ENCODE data around the gene LRRC75B. TPM values are rescaled to one million over a fixed set of nuclear protein-coding genes. Genes with fewer than 3 reads are reported as not detected.
A peak's percentile ranks its signal among the peaks of the same experiment; 100 is the strongest.

The LRRC75B gene
- total and polyA plus RNA-seq, 2 of the 13 experiments (the other 11 are each of a cell fraction or from before 2014, with no cell fraction given) = 11.8 to 34.8 TPM

DNA sequence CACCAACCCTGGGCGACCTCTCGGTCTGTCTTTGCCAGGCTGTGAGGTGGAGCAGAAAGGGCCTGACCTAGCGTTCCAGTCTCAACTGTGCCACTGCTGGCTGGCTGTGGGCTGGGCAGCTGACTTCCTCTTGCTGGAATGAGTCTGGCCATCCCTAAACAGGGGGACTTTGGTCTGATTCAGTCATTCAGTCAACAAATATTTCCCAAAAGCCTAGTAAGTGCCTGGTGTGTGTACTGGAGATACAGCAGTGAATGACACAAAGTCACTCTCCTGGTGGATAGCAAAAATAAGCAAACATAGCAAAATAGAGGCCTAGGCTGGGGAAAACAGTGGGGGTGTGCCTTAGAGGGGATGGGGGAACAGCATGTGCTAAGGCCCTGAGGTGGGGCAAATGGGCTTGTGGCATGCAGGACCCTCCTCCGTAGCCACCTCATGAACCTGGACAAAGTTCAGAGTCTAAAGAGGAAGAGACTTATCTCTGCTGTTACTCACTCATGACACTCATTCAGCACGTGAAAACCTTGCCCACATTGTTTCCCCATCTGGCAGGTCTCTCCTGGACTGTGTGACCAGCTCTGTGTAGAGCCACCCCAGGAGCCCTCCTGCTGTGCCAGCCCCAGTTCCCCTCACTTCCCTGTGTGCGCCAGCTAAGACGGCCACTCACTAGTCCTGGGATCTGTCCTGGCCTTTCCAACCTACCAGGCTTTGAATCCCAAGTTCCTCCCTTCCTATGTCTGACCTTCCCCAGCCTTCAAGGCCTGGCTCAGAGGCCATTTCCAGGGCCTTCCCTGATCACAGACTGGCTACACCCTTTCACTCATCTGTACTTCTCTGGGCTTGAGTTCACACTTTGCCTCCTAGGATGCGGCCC, 42.6 kb downstream of the LRRC75B start (continued):
- TF ChIP-seq SALL2 (CRISPR knock-in tag; IDR thresholded peaks at IDR 0.05) = peak; percentile 72; the same call in 1 of the 2 replicates
- peak; percentile 60; the same call in 1 of the 2 replicates for TF ChIP-seq ELF4 (CRISPR knock-in tag; IDR thresholded peaks at IDR 0.05; ENCODE audit: borderline replicate concordance)
- TF ChIP-seq, protein P1, sequence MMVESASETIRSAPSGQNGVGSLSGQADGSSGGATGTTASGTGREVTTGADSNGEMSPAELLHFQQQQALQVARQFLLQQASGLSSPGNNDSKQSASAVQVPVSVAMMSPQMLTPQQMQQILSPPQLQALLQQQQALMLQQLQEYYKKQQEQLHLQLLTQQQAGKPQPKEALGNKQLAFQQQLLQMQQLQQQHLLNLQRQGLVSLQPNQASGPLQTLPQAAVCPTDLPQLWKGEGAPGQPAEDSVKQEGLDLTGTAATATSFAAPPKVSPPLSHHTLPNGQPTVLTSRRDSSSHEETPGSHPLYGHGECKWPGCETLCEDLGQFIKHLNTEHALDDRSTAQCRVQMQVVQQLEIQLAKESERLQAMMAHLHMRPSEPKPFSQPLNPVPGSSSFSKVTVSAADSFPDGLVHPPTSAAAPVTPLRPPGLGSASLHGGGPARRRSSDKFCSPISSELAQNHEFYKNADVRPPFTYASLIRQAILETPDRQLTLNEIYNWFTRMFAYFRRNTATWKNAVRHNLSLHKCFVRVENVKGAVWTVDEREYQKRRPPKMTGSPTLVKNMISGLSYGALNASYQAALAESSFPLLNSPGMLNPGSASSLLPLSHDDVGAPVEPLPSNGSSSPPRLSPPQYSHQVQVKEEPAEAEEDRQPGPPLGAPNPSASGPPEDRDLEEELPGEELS (CRISPR knock-in tag; IDR thresholded peaks at IDR 0.05) = peak; percentile 95
- no peak for TF ChIP-seq MTF1 (CRISPR knock-in tag; IDR thresholded peaks at IDR 0.05)
- no peak for TF ChIP-seq NCOA5 (CRISPR knock-in tag; IDR thresholded peaks at IDR 0.05)
- TF ChIP-seq ZNF547 (CRISPR knock-in tag; IDR thresholded peaks at IDR 0.05) = no peak; the same call in 1 of the 2 replicates
- peak; percentile 82 for TF ChIP-seq HOMEZ (CRISPR knock-in tag; IDR thresholded peaks at IDR 0.05; ENCODE audit: low read depth)
- peak; percentile 82 to 91 for TF ChIP-seq EP300 (IDR thresholded peaks at IDR 0.05; ENCODE audit: low read depth in 2 of 2, low read length in 2 of 2)
- TF ChIP-seq EP300 (CRISPR knock-in tag; IDR thresholded peaks at IDR 0.05; ENCODE audit: borderline replicate concordance) = peak; percentile 95
- peak; percentile 61; the same call in 1 of the 2 replicates for TF ChIP-seq AKAP8 (CRISPR knock-in tag; IDR thresholded peaks at IDR 0.05)
- TF ChIP-seq NRL (CRISPR knock-in tag; IDR thresholded peaks at IDR 0.05; ENCODE audit: borderline replicate concordance) = 0 out of 2 replicates have a peak, but pooled peaks have one; percentile 36
- TF ChIP-seq, protein P2, sequence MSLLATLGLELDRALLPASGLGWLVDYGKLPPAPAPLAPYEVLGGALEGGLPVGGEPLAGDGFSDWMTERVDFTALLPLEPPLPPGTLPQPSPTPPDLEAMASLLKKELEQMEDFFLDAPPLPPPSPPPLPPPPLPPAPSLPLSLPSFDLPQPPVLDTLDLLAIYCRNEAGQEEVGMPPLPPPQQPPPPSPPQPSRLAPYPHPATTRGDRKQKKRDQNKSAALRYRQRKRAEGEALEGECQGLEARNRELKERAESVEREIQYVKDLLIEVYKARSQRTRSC (CRISPR knock-in tag; IDR thresholded peaks at IDR 0.05; ENCODE audit: low read depth) = no peak
- no peak for TF ChIP-seq RBM39 (IDR thresholded peaks at IDR 0.05; ENCODE audit: low read depth, low read length, poor library complexity, severe bottlenecking)
- no peak for TF ChIP-seq ZFP37 (CRISPR knock-in tag; IDR thresholded peaks at IDR 0.05; ENCODE audit: borderline replicate concordance)
- TF ChIP-seq, protein P3, sequence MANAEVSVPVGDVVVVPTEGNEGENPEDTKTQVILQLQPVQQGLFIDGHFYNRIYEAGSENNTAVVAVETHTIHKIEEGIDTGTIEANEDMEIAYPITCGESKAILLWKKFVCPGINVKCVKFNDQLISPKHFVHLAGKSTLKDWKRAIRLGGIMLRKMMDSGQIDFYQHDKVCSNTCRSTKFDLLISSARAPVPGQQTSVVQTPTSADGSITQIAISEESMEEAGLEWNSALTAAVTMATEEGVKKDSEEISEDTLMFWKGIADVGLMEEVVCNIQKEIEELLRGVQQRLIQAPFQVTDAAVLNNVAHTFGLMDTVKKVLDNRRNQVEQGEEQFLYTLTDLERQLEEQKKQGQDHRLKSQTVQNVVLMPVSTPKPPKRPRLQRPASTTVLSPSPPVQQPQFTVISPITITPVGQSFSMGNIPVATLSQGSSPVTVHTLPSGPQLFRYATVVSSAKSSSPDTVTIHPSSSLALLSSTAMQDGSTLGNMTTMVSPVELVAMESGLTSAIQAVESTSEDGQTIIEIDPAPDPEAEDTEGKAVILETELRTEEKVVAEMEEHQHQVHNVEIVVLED (CRISPR knock-in tag; IDR thresholded peaks at IDR 0.05; ENCODE audit: borderline replicate concordance) = peak; percentile 60; the same call in 1 of the 2 replicates
- TF ChIP-seq, protein P4, sequence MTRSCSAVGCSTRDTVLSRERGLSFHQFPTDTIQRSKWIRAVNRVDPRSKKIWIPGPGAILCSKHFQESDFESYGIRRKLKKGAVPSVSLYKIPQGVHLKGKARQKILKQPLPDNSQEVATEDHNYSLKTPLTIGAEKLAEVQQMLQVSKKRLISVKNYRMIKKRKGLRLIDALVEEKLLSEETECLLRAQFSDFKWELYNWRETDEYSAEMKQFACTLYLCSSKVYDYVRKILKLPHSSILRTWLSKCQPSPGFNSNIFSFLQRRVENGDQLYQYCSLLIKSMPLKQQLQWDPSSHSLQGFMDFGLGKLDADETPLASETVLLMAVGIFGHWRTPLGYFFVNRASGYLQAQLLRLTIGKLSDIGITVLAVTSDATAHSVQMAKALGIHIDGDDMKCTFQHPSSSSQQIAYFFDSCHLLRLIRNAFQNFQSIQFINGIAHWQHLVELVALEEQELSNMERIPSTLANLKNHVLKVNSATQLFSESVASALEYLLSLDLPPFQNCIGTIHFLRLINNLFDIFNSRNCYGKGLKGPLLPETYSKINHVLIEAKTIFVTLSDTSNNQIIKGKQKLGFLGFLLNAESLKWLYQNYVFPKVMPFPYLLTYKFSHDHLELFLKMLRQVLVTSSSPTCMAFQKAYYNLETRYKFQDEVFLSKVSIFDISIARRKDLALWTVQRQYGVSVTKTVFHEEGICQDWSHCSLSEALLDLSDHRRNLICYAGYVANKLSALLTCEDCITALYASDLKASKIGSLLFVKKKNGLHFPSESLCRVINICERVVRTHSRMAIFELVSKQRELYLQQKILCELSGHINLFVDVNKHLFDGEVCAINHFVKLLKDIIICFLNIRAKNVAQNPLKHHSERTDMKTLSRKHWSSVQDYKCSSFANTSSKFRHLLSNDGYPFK (CRISPR knock-in tag; IDR thresholded peaks at IDR 0.05; ENCODE audit: borderline replicate concordance) = peak; percentile 55; the same call in 1 of the 2 replicates
- TF ChIP-seq ZNF24 (IDR thresholded peaks at IDR 0.05) = peak; percentile 84
- TF ChIP-seq HOXA5 (CRISPR knock-in tag; IDR thresholded peaks at IDR 0.05) = no peak; the same call in 1 of the 2 replicates
- TF ChIP-seq HNRNPK (IDR thresholded peaks at IDR 0.05; ENCODE audit: low read depth, low read length, poor library complexity, severe bottlenecking) = no peak

All from HepG2 (cell line).